ENCODE data around the gene MAGEB10.
"Not testable (repeated sequence)": the region's sequence is repeated elsewhere in the genome, so short reads cannot be mapped to it uniquely, and the experiment has no call there.

Gene MAGEB10, protein sequence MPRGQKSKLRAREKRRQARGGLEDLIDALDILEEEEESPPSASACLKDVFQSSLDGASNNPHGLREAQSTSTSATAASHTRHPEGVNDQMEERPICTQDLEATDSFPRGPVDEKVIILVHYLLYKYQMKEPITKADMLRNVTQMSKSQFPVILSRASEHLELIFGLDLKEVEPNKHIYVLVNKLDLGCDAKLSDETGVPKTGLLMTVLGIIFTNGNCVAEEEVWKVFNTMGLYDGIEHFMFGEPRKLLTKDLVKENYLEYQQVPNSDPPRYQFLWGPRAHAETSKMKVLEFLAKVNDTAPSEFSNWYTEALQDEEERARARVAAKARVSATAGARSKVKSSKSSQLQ

GRCh38 chrX:27807690-27808089 lies at the start of gene MAGEB10:
MAGEB10 (plus strand) TSS chrX:27807990; CDS start chrX:27821307, 13,317 bp downstream.
- DNase-seq (ENCODE audit: low read depth in 2 of 2) = no peak

GRCh38 chrX:27765718-27766117 lies 42.1 kb upstream of the MAGEB10 start:
- no peak for DNase-seq (ENCODE audit: low read depth in 2 of 2)

GRCh38 chrX:27767387-27767786 lies 40.4 kb upstream of the MAGEB10 start:
- no peak for DNase-seq (ENCODE audit: low read depth in 2 of 2)

DNA sequence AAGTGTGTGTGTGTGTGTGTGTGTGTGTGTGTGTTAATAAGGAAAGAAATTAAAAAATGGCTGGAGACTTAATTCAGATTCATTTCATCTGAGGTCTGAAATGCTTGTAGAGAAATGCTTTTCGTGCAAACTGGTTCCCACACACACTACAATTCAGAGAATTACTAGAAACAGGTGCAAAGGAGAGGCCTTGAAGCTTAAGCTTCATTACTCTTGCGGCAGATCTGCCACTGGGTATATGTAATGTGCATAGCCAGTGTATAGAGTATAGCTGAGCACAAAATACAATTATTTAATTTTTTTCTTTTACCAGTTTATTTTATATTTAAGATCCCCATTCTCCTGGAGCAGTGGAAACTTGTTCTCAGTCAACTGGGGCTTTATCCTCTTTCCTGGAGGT lies 31.8 kb upstream of the MAGEB10 start:
- no peak for DNase-seq (ENCODE audit: low read depth in 2 of 2)

DNA sequence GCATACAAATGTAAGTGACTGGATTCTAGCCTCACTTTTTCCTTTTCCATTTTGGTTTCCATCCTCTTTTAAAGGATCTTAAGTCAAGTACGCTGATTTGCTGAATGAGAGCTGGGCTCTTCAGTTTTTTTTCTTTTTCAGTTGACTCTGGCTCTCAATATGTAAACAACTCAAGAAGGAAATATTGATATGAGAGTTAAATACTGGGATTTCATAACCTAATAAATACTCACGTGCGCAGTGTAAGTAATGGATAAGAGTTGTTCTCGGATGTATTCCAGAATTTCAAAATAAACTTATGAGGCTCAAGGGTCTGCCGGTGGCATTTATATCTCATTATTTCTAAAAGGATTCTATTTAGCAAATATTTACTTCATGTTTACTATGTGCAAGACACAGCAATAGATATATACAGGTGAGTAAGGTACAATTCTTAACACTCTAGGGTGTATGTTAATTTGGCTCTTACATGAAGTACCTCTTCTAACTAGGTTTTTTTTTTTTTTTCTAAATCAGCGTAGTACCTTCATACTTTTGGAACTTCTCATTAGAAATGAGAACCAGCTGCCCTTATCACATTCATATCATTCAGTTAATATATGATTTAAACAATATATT lies 11.0 kb upstream of the MAGEB10 start:
- DNase-seq (ENCODE audit: low read depth in 2 of 2) = no peak

GRCh38 chrX:27797575-27797974 lies 10.2 kb upstream of the MAGEB10 start:
- no peak for DNase-seq (ENCODE audit: low read depth in 2 of 2)

GRCh38 chrX:27808226-27808625 lies 436 bp downstream of the MAGEB10 start:
- no peak for DNase-seq (ENCODE audit: low read depth in 2 of 2)

GRCh38 chrX:27808991-27809859 lies 1.4 kb downstream of the MAGEB10 start:
- not testable (repeated sequence) for DNase-seq (ENCODE audit: low read depth in 2 of 2)

- no peak for DNase-seq (ENCODE audit: low read depth in 2 of 2)
Measured at GRCh38 chrX:27815209-27815608, 7.4 kb downstream of the MAGEB10 start.

- DNase-seq (ENCODE audit: low read depth in 2 of 2) = no peak
Measured at GRCh38 chrX:27823812-27824211, 16.0 kb downstream of the MAGEB10 start.

GRCh38 chrX:27838185-27838584 lies 30.4 kb downstream of the MAGEB10 start:
- no peak for DNase-seq (ENCODE audit: low read depth in 2 of 2)

DNA sequence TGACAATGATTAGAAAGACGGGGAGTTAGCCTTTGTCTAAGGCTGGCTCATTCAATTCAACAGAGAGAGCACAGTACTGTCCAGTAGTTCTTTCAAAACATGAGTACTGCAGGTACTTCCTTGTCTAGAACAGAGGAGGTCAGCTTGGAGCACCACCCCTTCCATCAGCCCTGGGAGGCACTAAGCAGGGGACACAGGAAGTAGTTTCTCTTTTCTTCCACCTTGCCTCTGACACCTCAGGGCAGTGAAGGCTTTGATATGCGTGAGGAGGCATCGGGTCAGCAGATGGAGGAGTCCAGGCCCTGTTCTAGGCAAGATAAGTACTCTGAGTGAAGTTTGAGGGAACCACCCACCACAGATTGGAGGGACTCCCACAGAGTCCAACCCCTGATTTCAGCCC lies 33.1 kb downstream of the MAGEB10 start:
- no peak for DNase-seq (ENCODE audit: low read depth in 2 of 2)

DNA sequence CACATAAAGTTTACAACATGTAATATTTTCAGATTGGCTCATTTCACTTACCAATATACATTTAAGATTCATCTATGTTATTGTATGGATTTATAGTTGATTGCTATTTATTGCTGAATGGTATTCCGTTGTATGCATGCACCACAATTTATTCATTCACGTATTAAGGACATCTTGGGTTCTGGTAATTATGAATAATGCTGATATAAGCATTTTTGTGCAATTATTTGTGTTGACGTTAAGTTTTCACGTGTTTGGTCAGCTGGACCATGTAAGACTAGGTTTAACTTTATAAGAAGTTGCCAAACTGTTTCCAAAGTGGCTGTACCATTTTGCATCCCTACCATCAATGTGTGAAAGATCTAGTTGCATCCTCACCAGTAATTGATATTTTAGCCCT lies 35.1 kb downstream of the MAGEB10 start:
- no peak for DNase-seq (ENCODE audit: low read depth in 2 of 2)

- DNase-seq (ENCODE audit: low read depth in 2 of 2) = no peak
Measured at GRCh38 chrX:27860337-27860736, 52.5 kb downstream of the MAGEB10 start.

DNA sequence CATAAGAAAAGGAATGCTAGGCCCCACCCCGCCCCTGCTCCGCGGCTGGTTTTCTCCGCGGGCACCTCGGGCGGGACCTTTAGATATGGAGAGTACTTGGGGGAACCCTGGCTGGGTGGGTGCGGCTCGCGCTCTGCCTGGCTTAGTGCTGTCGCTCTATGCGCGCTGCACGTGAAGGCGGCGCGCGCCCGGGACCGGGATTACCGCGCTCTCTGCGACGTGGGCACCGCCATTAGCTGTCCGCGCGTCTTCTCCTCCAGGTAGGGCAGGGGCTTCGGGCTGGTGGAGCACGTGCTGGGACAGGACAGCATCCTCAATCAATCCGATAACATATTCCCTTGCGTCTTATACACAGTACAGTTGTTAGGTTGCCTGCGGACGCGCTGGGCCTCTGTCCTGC lies 56.0 kb downstream of the MAGEB10 start:
- DNase-seq (ENCODE audit: low read depth in 2 of 2) = no peak

Measured in stimulated activated CD8-positive, alpha-beta memory T cell treated with anti-CD3 and anti-CD28 coated beads, Interleukin-15, amount 100 ng/mL, for 4 hours (primary cell).